GM18517 (cell line): ENCODE measurements around the gene TRMT11.
"Not testable (repeated sequence)": the region's sequence is repeated elsewhere in the genome, so short reads cannot be mapped to it uniquely, and the experiment has no call there.

Experiments
- ATAC-seq: cut with Tn5 transposase; IDR thresholded peaks from one replicate; pipeline ENCODE4 v1.9.1; 2021; ENCODE audit warnings: mild to moderate bottlenecking, moderate library complexity; ENCODE audit not compliant: unreplicated experiment

The TRMT11 gene

DNA sequence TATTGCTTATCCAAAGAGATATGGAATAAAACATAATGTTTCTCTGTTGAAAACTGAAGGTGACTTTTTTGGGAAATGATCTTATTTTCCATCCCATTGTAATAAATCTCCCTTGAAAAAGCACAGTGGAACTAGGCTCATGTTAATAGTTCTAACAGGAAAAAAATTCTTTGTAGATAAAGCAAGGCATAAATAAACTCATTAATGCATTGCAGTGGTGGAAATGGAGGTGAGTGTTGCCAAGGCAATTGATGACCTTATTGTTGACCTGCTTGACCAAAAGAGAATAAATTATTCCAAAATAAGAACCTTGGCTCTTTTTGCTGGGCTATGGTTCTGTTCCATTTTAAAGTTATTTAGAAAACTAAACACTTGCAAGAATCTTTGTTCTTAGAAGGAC is 55.2 kb downstream of the TRMT11 start:
- ATAC-seq: no peak

- ATAC-seq: no peak
Observed at GRCh38 chr6:126042001-126042419, 55.7 kb downstream of the TRMT11 start.

- ATAC-seq: no peak
Observed at GRCh38 chr6:126047648-126048047, 61.3 kb downstream of the TRMT11 start.

DNA sequence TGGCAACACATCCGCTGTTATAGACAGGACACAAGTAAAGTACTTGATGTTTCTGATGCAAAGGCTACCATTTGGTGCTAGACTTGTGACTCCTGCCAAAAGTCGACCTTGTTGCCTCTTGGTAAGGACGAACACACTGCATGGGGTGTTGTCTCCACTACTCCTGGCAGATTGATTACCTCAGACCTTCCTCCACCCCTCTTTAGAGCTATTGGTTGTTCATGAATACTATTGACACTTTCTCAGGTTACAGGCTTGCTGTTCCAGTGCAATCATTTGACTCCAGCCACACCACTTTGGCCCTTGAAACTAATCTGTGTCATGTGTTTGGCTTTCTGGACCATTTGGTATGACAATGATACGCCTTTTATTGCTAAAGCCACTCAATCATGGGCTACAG is 62.3 kb downstream of the TRMT11 start:
- no peak for ATAC-seq

DNA sequence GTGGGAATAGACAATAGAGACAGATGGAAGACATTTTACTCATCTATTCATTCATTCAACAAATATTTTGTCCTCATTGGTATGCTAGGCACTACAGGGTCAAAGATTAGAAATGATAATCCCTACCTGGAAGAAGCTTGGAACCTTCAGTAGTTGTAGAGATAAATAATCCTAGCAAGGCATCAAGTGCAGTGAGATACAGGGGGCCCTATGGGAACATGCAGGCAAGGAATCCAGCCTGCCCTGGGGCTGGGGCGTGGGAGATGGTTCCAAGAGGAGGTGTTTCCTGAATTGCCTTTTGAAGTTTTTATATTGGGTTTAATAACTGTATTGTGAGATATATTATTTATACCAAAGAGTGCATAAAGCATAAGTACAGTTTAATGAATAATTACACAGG is 64.5 kb downstream of the TRMT11 start:
- no peak for ATAC-seq

DNA sequence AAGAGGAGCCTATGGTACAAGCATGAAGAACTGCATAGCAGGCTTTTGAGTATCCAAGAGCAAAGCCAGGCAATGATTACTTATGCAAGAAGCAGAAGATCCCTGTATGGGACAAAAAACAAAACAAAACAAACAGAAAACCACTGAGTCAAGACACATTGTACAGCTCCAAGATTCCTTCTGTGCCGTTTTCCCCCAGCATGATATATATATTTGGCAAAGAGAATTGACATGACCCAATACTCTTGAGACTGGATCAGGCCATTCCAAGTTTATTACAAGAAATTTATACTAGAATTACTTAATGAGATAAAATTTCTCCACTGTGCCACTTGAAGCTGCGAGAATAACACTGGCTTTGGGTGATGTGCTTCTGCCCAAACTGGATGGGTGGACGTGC is 65.5 kb downstream of the TRMT11 start:
- ATAC-seq: no peak

- no peak for ATAC-seq
Observed at GRCh38 chr6:126052485-126052884, 66.1 kb downstream of the TRMT11 start.

- ATAC-seq: no peak
Observed at GRCh38 chr6:126054258-126054702, 67.9 kb downstream of the TRMT11 start.

DNA sequence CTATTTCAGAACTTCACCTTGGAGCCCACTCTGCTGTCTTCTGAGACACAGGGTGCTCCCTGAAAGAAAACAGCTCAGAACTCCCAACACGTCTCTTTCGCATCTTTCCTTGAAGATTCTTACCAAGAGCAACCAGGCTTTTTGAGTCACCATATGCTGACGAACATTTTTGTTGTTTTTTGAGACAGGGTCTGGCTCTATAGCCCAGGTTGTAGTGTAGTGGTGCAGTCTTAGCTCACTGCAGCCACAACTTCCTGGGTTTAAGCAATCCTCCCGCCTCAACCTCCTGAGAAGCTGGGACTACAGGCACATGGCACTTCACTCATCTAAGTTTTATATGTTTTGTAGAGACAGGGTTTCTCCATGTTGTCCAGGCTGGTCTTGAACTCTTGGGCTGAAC is 68.5 kb downstream of the TRMT11 start:
- ATAC-seq: no peak

DNA sequence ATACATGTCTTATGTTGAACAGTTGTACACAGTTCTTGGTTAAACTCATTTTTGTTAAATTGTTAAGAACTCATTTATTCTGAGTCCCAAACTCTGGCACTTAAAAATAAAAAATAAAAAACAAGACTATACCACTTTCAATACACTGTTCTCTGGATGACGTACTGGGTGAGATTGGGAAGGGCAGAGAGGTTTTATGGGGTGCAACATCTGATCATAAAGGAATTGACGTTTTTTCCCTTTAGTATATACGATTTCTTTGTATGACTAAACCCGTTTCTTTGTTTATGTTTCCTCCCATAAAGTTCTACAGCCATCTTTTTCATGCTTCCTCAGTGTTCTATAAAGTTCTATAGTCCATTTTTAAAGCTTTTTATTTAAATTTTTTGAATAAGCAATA is 69.1 kb downstream of the TRMT11 start:
- no peak for ATAC-seq

GRCh38 chr6:126056355-126057004 is 70.1 kb downstream of the TRMT11 start:
- no peak for ATAC-seq

DNA sequence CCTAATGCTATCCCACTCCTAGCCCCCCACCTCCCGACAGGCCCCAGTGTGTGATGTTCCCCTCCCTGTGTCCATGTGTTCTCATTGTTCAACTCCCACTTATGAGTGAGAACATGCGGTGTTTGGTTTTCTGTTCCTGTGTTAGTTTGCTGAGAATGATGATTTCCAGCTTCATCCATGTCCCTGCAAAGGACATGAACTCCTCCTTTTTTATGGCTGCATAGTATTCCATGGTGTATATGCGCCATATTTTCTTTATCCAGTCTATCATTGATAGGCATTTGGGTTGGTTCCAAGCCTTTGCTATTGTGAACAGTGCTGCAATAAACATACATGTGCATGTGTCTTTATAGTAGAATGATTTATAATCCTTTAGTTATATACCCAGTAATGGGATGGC is 71.7 kb downstream of the TRMT11 start:
- not testable (repeated sequence) for ATAC-seq

- ATAC-seq: no peak
Observed at GRCh38 chr6:126060400-126060799, 74.1 kb downstream of the TRMT11 start.

- peak; percentile 70 for ATAC-seq
Observed at GRCh38 chr6:126063512-126064146, 77.3 kb downstream of the TRMT11 start.

GRCh38 chr6:126064257-126064747 is 78.0 kb downstream of the TRMT11 start:
- ATAC-seq: no peak

GRCh38 chr6:126064748-126065401 is 78.5 kb downstream of the TRMT11 start:
- ATAC-seq: no peak

- no peak for ATAC-seq
Observed at GRCh38 chr6:126066053-126067048, 80.0 kb downstream of the TRMT11 start.

GRCh38 chr6:126067073-126067472 is 80.7 kb downstream of the TRMT11 start:
- no peak for ATAC-seq

DNA sequence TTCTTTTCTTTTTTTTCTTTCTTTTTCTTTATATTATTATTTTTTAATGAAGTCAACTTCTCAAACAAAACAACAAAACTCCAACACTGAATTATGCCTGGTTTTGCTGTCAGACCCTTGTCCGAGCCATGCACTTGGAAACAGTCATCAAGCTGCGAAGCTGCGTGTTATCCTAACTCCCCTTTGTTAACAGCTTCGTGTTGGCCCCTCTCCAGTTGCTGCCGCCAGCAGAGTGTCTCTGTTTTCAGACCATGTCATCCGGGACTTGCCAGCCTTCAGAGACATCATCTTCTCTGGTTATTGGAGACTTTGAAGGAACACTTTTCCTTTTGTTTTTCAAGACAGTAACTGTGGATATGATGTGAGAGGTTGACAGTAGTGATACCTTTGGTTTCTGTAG is 83.1 kb downstream of the TRMT11 start:
- no peak for ATAC-seq

- ATAC-seq: no peak
Observed at GRCh38 chr6:126071000-126071647, 84.8 kb downstream of the TRMT11 start.
